ENCODE results near the gene SLC5A10.
"Not testable (repeated sequence)": the region's sequence is repeated elsewhere in the genome, so short reads cannot be mapped to it uniquely, and the experiment has no call there.

The SLC5A10 gene

GRCh38 chr17:19005789-19006430 is 53.9 kb downstream of the SLC5A10 start:
- no peak for DNase-seq

- DNase-seq = no peak
Observed at GRCh38 chr17:19006698-19007097, 54.7 kb downstream of the SLC5A10 start.

- no peak for DNase-seq
Observed at GRCh38 chr17:19009970-19010369, 58.0 kb downstream of the SLC5A10 start.

GRCh38 chr17:19010729-19011505 is 59.0 kb downstream of the SLC5A10 start:
- no peak for DNase-seq

GRCh38 chr17:19011581-19011980 is 59.6 kb downstream of the SLC5A10 start:
- no peak for DNase-seq

GRCh38 chr17:19012171-19013080 is 60.5 kb downstream of the SLC5A10 start:
- no peak for DNase-seq

GRCh38 chr17:19013226-19013625 is 61.3 kb downstream of the SLC5A10 start:
- DNase-seq = no peak

- no peak for DNase-seq
Observed at GRCh38 chr17:19013806-19014627, 62.1 kb downstream of the SLC5A10 start.

- no peak for DNase-seq
Observed at GRCh38 chr17:19014628-19015215, 62.8 kb downstream of the SLC5A10 start.

GRCh38 chr17:19015428-19015827 is 63.5 kb downstream of the SLC5A10 start:
- DNase-seq = no peak

GRCh38 chr17:19016297-19016696 is 64.3 kb downstream of the SLC5A10 start:
- DNase-seq = no peak

- DNase-seq = no peak
Observed at GRCh38 chr17:19016881-19017280, 64.9 kb downstream of the SLC5A10 start.

GRCh38 chr17:19017401-19017800 is 65.4 kb downstream of the SLC5A10 start:
- no peak for DNase-seq

- peak; percentile 20 for DNase-seq
Observed at GRCh38 chr17:19017804-19018599, 66.0 kb downstream of the SLC5A10 start.

GRCh38 chr17:19018600-19018950 is 66.6 kb downstream of the SLC5A10 start:
- DNase-seq = no peak

- DNase-seq = peak; percentile 32
Observed at GRCh38 chr17:19019041-19019941, 67.3 kb downstream of the SLC5A10 start.

GRCh38 chr17:19020016-19020415 is 68.1 kb downstream of the SLC5A10 start:
- no peak for DNase-seq

GRCh38 chr17:19021011-19021621 is 69.2 kb downstream of the SLC5A10 start:
- DNase-seq = not testable (repeated sequence)

- DNase-seq = peak; percentile 50
Observed at GRCh38 chr17:19021622-19022083, 69.7 kb downstream of the SLC5A10 start.

GRCh38 chr17:19022128-19022527 is 70.2 kb downstream of the SLC5A10 start:
- no peak for DNase-seq

Data from hematopoietic multipotent progenitor cell treated with erythropoietin and hydrocortisone succinate and interleukin-3 and kit ligand, for 4 days (in vitro differentiated cells).